ENCODE measurements around the gene RNF220.

The RNF220 gene

GRCh38 chr1:44605914-44606615, 201.0 kb downstream of the RNF220 start:
- H3K9me3 ChIP-seq (ENCODE audit: control insufficient read depth, insufficient read depth, low read length), result no peaks in the 10 kb centered on the region
- no peak overlapping the region for H3K4me3 ChIP-seq (ENCODE audit: low read depth, low read length)
- H3K27me3 ChIP-seq (ENCODE audit: control insufficient read depth, insufficient read depth, low read length), result no peaks in the 10 kb centered on the region
- no peaks in the 10 kb centered on the region for H3K36me3 ChIP-seq (ENCODE audit: control insufficient read depth, insufficient read depth, low read length)
- H3K4me1 ChIP-seq (ENCODE audit: control insufficient read depth, insufficient read depth, low read length), result peaks cover 10% of the 10 kb centered on the region
- no peak overlapping the region for H3K9ac ChIP-seq (ENCODE audit: low read depth, low read length)

- H3K4me3 ChIP-seq (ENCODE audit: low read depth, low read length), result no peak overlapping the region
- no peaks in the 10 kb centered on the region for H3K27me3 ChIP-seq (ENCODE audit: control insufficient read depth, insufficient read depth, low read length)
- H3K36me3 ChIP-seq (ENCODE audit: control insufficient read depth, insufficient read depth, low read length), result no peaks in the 10 kb centered on the region
- H3K9me3 ChIP-seq (ENCODE audit: control insufficient read depth, insufficient read depth, low read length), result no peaks in the 10 kb centered on the region
- no peak overlapping the region for H3K9ac ChIP-seq (ENCODE audit: low read depth, low read length)
- H3K4me1 ChIP-seq (ENCODE audit: control insufficient read depth, insufficient read depth, low read length), result peaks cover 10% of the 10 kb centered on the region
Measured at GRCh38 chr1:44606701-44607281, 201.7 kb downstream of the RNF220 start.

- Histone ChIP-seq H3K9me3 (ENCODE audit: control insufficient read depth, insufficient read depth, low read length) (no peaks in the 10 kb centered on the region), H3K36me3 (ENCODE audit: control insufficient read depth, insufficient read depth, low read length) (no peaks in the 10 kb centered on the region), H3K9ac (ENCODE audit: low read depth, low read length) (no peak overlapping the region), H3K27me3 (ENCODE audit: control insufficient read depth, insufficient read depth, low read length) (no peaks in the 10 kb centered on the region), H3K4me3 (ENCODE audit: low read depth, low read length) (no peak overlapping the region), H3K4me1 (ENCODE audit: control insufficient read depth, insufficient read depth, low read length) (peaks cover 10% of the 10 kb centered on the region)
Measured at GRCh38 chr1:44608141-44608540, 203.1 kb downstream of the RNF220 start.

- no peaks in the 10 kb centered on the region for H3K27me3 ChIP-seq (ENCODE audit: control insufficient read depth, insufficient read depth, low read length)
- no peak overlapping the region for H3K9ac ChIP-seq (ENCODE audit: low read depth, low read length)
- no peaks in the 10 kb centered on the region for H3K36me3 ChIP-seq (ENCODE audit: control insufficient read depth, insufficient read depth, low read length)
- H3K9me3 ChIP-seq (ENCODE audit: control insufficient read depth, insufficient read depth, low read length), result no peaks in the 10 kb centered on the region
- H3K4me1 ChIP-seq (ENCODE audit: control insufficient read depth, insufficient read depth, low read length), result peaks cover 10% of the 10 kb centered on the region
- no peak overlapping the region for H3K4me3 ChIP-seq (ENCODE audit: low read depth, low read length)
Measured at GRCh38 chr1:44609412-44609767, 204.3 kb downstream of the RNF220 start.

GRCh38 chr1:44609768-44610526, 204.9 kb downstream of the RNF220 start:
- peak overlapping the region; percentile 3 for H3K9ac ChIP-seq (ENCODE audit: low read depth, low read length)
- H3K9me3 ChIP-seq (ENCODE audit: control insufficient read depth, insufficient read depth, low read length), result no peaks in the 10 kb centered on the region
- H3K4me3 ChIP-seq (ENCODE audit: low read depth, low read length), result no peak overlapping the region

GRCh38 chr1:44610527-44611148, 205.6 kb downstream of the RNF220 start:
- Histone ChIP-seq H3K9me3 (ENCODE audit: control insufficient read depth, insufficient read depth, low read length) (no peaks in the 10 kb centered on the region), H3K27me3 (ENCODE audit: control insufficient read depth, insufficient read depth, low read length) (no peaks in the 10 kb centered on the region), H3K4me3 (ENCODE audit: low read depth, low read length) (no peak overlapping the region), H3K4me1 (ENCODE audit: control insufficient read depth, insufficient read depth, low read length) (peaks cover 10% of the 10 kb centered on the region), H3K9ac (ENCODE audit: low read depth, low read length) (no peak overlapping the region), H3K36me3 (ENCODE audit: control insufficient read depth, insufficient read depth, low read length) (no peaks in the 10 kb centered on the region)

More at GRCh38 chr1:44609768-44610526, 204.9 kb downstream of the RNF220 start:
- H3K36me3 ChIP-seq (ENCODE audit: control insufficient read depth, insufficient read depth, low read length), result no peaks in the 10 kb centered on the region
- no peaks in the 10 kb centered on the region for H3K27me3 ChIP-seq (ENCODE audit: control insufficient read depth, insufficient read depth, low read length)
- peaks cover 10% of the 10 kb centered on the region for H3K4me1 ChIP-seq (ENCODE audit: control insufficient read depth, insufficient read depth, low read length)

- H3K27me3 ChIP-seq (ENCODE audit: control insufficient read depth, insufficient read depth, low read length), result peaks cover 6% of the 10 kb centered on the region
- peaks cover 10% of the 10 kb centered on the region for H3K4me1 ChIP-seq (ENCODE audit: control insufficient read depth, insufficient read depth, low read length)
- no peaks in the 10 kb centered on the region for H3K9me3 ChIP-seq (ENCODE audit: control insufficient read depth, insufficient read depth, low read length)
- H3K36me3 ChIP-seq (ENCODE audit: control insufficient read depth, insufficient read depth, low read length), result no peaks in the 10 kb centered on the region
- no peak overlapping the region for H3K4me3 ChIP-seq (ENCODE audit: low read depth, low read length)
- H3K9ac ChIP-seq (ENCODE audit: low read depth, low read length), result no peak overlapping the region
Measured at GRCh38 chr1:44611419-44611818, 206.4 kb downstream of the RNF220 start.

- H3K27me3 ChIP-seq (ENCODE audit: control insufficient read depth, insufficient read depth, low read length), result peaks cover 11% of the 10 kb centered on the region
- H3K9me3 ChIP-seq (ENCODE audit: control insufficient read depth, insufficient read depth, low read length), result no peaks in the 10 kb centered on the region
- H3K4me1 ChIP-seq (ENCODE audit: control insufficient read depth, insufficient read depth, low read length), result peaks cover 10% of the 10 kb centered on the region
- H3K9ac ChIP-seq (ENCODE audit: low read depth, low read length), result no peak overlapping the region
- no peaks in the 10 kb centered on the region for H3K36me3 ChIP-seq (ENCODE audit: control insufficient read depth, insufficient read depth, low read length)
- no peak overlapping the region for H3K4me3 ChIP-seq (ENCODE audit: low read depth, low read length)
Measured at GRCh38 chr1:44611866-44612265, 206.8 kb downstream of the RNF220 start.

GRCh38 chr1:44613941-44614340, 208.9 kb downstream of the RNF220 start:
- Histone ChIP-seq H3K9ac (ENCODE audit: low read depth, low read length) (no peak overlapping the region), H3K27me3 (ENCODE audit: control insufficient read depth, insufficient read depth, low read length) (peaks cover 16% of the 10 kb centered on the region), H3K4me3 (ENCODE audit: low read depth, low read length) (no peak overlapping the region), H3K9me3 (ENCODE audit: control insufficient read depth, insufficient read depth, low read length) (no peaks in the 10 kb centered on the region), H3K36me3 (ENCODE audit: control insufficient read depth, insufficient read depth, low read length) (no peaks in the 10 kb centered on the region), H3K4me1 (ENCODE audit: control insufficient read depth, insufficient read depth, low read length) (peaks cover 10% of the 10 kb centered on the region)

GRCh38 chr1:44616284-44616990, 211.4 kb downstream of the RNF220 start:
- peak overlapping the region; percentile 37 for H3K4me3 ChIP-seq (ENCODE audit: low read depth, low read length)
- H3K4me1 ChIP-seq (ENCODE audit: control insufficient read depth, insufficient read depth, low read length), result no peaks in the 10 kb centered on the region
- H3K27me3 ChIP-seq (ENCODE audit: control insufficient read depth, insufficient read depth, low read length), result peaks cover 16% of the 10 kb centered on the region
- no peaks in the 10 kb centered on the region for H3K36me3 ChIP-seq (ENCODE audit: control insufficient read depth, insufficient read depth, low read length)
- no peak overlapping the region for H3K9ac ChIP-seq (ENCODE audit: low read depth, low read length)
- no peaks in the 10 kb centered on the region for H3K9me3 ChIP-seq (ENCODE audit: control insufficient read depth, insufficient read depth, low read length)

GRCh38 chr1:44616991-44617702, 212.1 kb downstream of the RNF220 start:
- Histone ChIP-seq H3K4me1 (ENCODE audit: control insufficient read depth, insufficient read depth, low read length) (no peaks in the 10 kb centered on the region), H3K36me3 (ENCODE audit: control insufficient read depth, insufficient read depth, low read length) (no peaks in the 10 kb centered on the region), H3K4me3 (ENCODE audit: low read depth, low read length) (peak overlapping the region; percentile 37), H3K9me3 (ENCODE audit: control insufficient read depth, insufficient read depth, low read length) (no peaks in the 10 kb centered on the region), H3K27me3 (ENCODE audit: control insufficient read depth, insufficient read depth, low read length) (peaks cover 16% of the 10 kb centered on the region), H3K9ac (ENCODE audit: low read depth, low read length) (no peak overlapping the region)

Data from iPS-15b (cell line).